HepG2 (cell line): ENCODE results near the gene CPVL. TPM values are rescaled to one million over a fixed set of nuclear protein-coding genes. Genes with fewer than 3 reads are reported as not detected.

Experiments used
- CAMTA2 ChIP-seq: sonication (generic); formaldehyde crosslinking; IDR thresholded peaks from 2 replicates; pipeline ENCODE4 v1.4.0; 2020; ENCODE audit warnings: mild to moderate bottlenecking, missing genetic modification reagents, borderline replicate concordance
- CCDC6 ChIP-seq: sonication (generic); formaldehyde crosslinking; IDR thresholded peaks from 2 replicates; pipeline ENCODE4 v1.8.1; 2022; ENCODE audit warnings: mild to moderate bottlenecking, missing genetic modification reagents, moderate library complexity
- CSRNP2 ChIP-seq: sonication (generic); formaldehyde crosslinking; conservative IDR thresholded peaks from 2 replicates; pipeline ENCODE4 v1.8.0; 2022; ENCODE audit warnings: low read depth, missing genetic modification reagents
- ELF1 ChIP-seq: sonication (generic); formaldehyde crosslinking; IDR thresholded peaks from 2 replicates; pipeline ENCODE4 v1.4.0; 2020; ENCODE audit warnings: missing genetic modification reagents
- FIP1L1 ChIP-seq: fragments of 200-400 bp; formaldehyde crosslinking; IDR thresholded peaks from 2 replicates; pipeline ENCODE4 v1.6.1; 2018; ENCODE audit warnings: low read depth, mild to moderate bottlenecking, low read length, moderate library complexity, borderline replicate concordance; ENCODE audit not compliant: insufficient read depth
- FOXK1 ChIP-seq: sonication (generic); formaldehyde crosslinking; IDR thresholded peaks from 2 replicates; pipeline ENCODE4 v1.4.0; 2020; ENCODE audit warnings: low read depth, missing genetic modification reagents, borderline replicate concordance
- FOXP4 ChIP-seq: sonication (generic); formaldehyde crosslinking; IDR thresholded peaks from 2 replicates; pipeline ENCODE4 v1.4.0; 2020; ENCODE audit warnings: missing genetic modification reagents
- MEIS1 ChIP-seq: sonication (generic); formaldehyde crosslinking; IDR thresholded peaks from 2 replicates; pipeline ENCODE4 v1.9.0; 2021; ENCODE audit warnings: mild to moderate bottlenecking, missing genetic modification reagents, moderate library complexity, borderline replicate concordance
- MYPOP ChIP-seq: sonication (generic); formaldehyde crosslinking; IDR thresholded peaks from 2 replicates; pipeline ENCODE4 v1.8.1; 2023; ENCODE audit warnings: mild to moderate bottlenecking, moderate library complexity, missing genetic modification reagents
- MZF1 ChIP-seq: sonication (generic); formaldehyde crosslinking; IDR thresholded peaks from 2 replicates; pipeline ENCODE4 v1.8.1; 2023; ENCODE audit warnings: mild to moderate bottlenecking, missing genetic modification reagents, borderline replicate concordance
- SKIL ChIP-seq: sonication (generic); formaldehyde crosslinking; IDR thresholded peaks from 2 replicates; pipeline ENCODE4 v1.8.0; 2022; ENCODE audit warnings: missing genetic modification reagents, mild to moderate bottlenecking, moderate library complexity, borderline replicate concordance
- TERF1 ChIP-seq: sonication (generic); formaldehyde crosslinking; IDR thresholded peaks from 2 replicates; pipeline ENCODE4 v1.8.0; 2022; ENCODE audit warnings: mild to moderate bottlenecking, missing genetic modification reagents, moderate library complexity
- ZBTB14 ChIP-seq: sonication (generic); formaldehyde crosslinking; IDR thresholded peaks from 2 replicates; pipeline ENCODE4 v1.4.0; 2020; ENCODE audit warnings: missing genetic modification reagents
- ZFP1 ChIP-seq: IDR thresholded peaks from 2 replicates; pipeline ENCODE4 v1.6.1; 2016
- ZNF576 ChIP-seq: sonication (generic); formaldehyde crosslinking; IDR thresholded peaks from 2 replicates; pipeline ENCODE4 v1.4.0; 2020; ENCODE audit warnings: mild to moderate bottlenecking, missing genetic modification reagents
- ZNF720 ChIP-seq: sonication (generic); formaldehyde crosslinking; IDR thresholded peaks from 2 replicates; pipeline ENCODE4 v1.4.0; 2020; ENCODE audit warnings: missing genetic modification reagents
- polyA plus RNA-seq, 8 experiments: library from polyadenylated mRNA; depleted of rRNA in 3 of 8; stranded (reverse) in 7 of 8; unstranded in 1 of 8; fragments of >200 nt; fragmentation: Illumina TruSeq in 4 of 8; extraction: Trizol in 4 of 8; gene quantifications; 2 replicates each; pipeline versions ENCODE4 v1.2.1 to v1.2.3, GENCODE V29; 2011 to 2016; ENCODE audit warnings: low read depth in 4 of 8, missing spikeins in 1 of 8, mixed read lengths in 1 of 8; ENCODE audit not compliant: insufficient read depth in 1 of 8
- total RNA-seq, 5 experiments: library from RNA; depleted of rRNA; stranded (reverse); fragments of >200 nt; fragmentation: Illumina TruSeq; extraction: Trizol; gene quantifications; 2 replicates each; pipeline ENCODE4 v1.2.3, GENCODE V29; 2016; ENCODE audit warnings: low read depth in 1 of 5

Gene CPVL
- total and polyA plus RNA-seq, 2 of the 13 experiments (the other 11 are each of a cell fraction or from before 2014, with no cell fraction given): 59.2 to 294 TPM

GRCh38 chr7:29194594-29195427 lies 48.5 kb upstream of the CPVL start, which contains the start of gene CHN2 (continued):
- TF ChIP-seq CSRNP2 (0 out of 2 replicates have a peak, but pooled peaks have one; percentile 35), ZBTB14 (CRISPR knock-in tag) (peak; percentile 36; the same call in 1 of the 2 replicates), ZNF720 (CRISPR knock-in tag) (no peak), MZF1 (CRISPR knock-in tag) (no peak), FOXP4 (peak; percentile 62), CCDC6 (peak; percentile 83), CAMTA2 (CRISPR knock-in tag) (0 out of 2 replicates have a peak, but pooled peaks have one; percentile 4), ELF1 (CRISPR knock-in tag) (peak; percentile 77), MYPOP (CRISPR knock-in tag) (peak; percentile 59; the same call in 1 of the 2 replicates), FOXK1 (0 out of 2 replicates have a peak, but pooled peaks have one; percentile 44), MEIS1 (CRISPR knock-in tag) (peak; percentile 51; the same call in 1 of the 2 replicates), ZFP1 (CRISPR knock-in tag) (no peak), TERF1 (CRISPR knock-in tag) (no peak), ZNF576 (0 out of 2 replicates have a peak, but pooled peaks have one; percentile 67), SKIL (CRISPR knock-in tag) (0 out of 2 replicates have a peak, but pooled peaks have one; percentile 5), FIP1L1 (no peak)
